HepG2 (cell line): Measurements from ENCODE around the gene FLT3LG. TPM values are rescaled to one million over a fixed set of nuclear protein-coding genes. Genes with fewer than 3 reads are reported as not detected.

ENCODE experiments used
- ARID5B ChIP-seq: IDR thresholded peaks from 2 replicates; pipeline ENCODE4 v1.4.0; 2020; ENCODE audit warnings: mild to moderate bottlenecking, missing genetic modification reagents
- CENPT ChIP-seq: sonication (generic); formaldehyde crosslinking; IDR thresholded peaks from 2 replicates; pipeline ENCODE4 v1.8.0; 2022; ENCODE audit warnings: low read depth, mild to moderate bottlenecking, moderate library complexity, missing genetic modification reagents
- FOSL1 ChIP-seq: sonication (generic); formaldehyde crosslinking; IDR thresholded peaks from 2 replicates; pipeline ENCODE4 v1.9.0; 2021; ENCODE audit warnings: missing genetic modification reagents, borderline replicate concordance
- KLF15 ChIP-seq: sonication (generic); formaldehyde crosslinking; IDR thresholded peaks from 2 replicates; pipeline ENCODE4 v1.8.1; 2023; ENCODE audit warnings: borderline replicate concordance, mild to moderate bottlenecking, inconsistent platforms, missing genetic modification reagents, mixed read lengths
- PBX2 ChIP-seq: IDR thresholded peaks from 2 replicates; pipeline ENCODE4 v1.6.1; 2016; ENCODE audit warnings: control low read depth
- PLSCR1 ChIP-seq: sonication (generic); formaldehyde crosslinking; IDR thresholded peaks from 2 replicates; pipeline ENCODE4 v1.5.0; 2020; ENCODE audit warnings: missing genetic modification reagents, mild to moderate bottlenecking, borderline replicate concordance
- THAP8 ChIP-seq: sonication (generic); formaldehyde crosslinking; IDR thresholded peaks from 2 replicates; pipeline ENCODE4 v1.5.1; 2020; ENCODE audit warnings: missing genetic modification reagents, mild to moderate bottlenecking, borderline replicate concordance
- TIGD3 ChIP-seq: sonication (generic); formaldehyde crosslinking; IDR thresholded peaks from 2 replicates; pipeline ENCODE4 v1.5.1; 2020; ENCODE audit warnings: mild to moderate bottlenecking, missing genetic modification reagents, borderline replicate concordance
- ZBTB46 ChIP-seq: sonication (generic); formaldehyde crosslinking; IDR thresholded peaks from 2 replicates; pipeline ENCODE4 v1.4.0; 2020; ENCODE audit warnings: mild to moderate bottlenecking, missing genetic modification reagents, borderline replicate concordance
- ZFY ChIP-seq: sonication (generic); formaldehyde crosslinking; IDR thresholded peaks from 2 replicates; pipeline ENCODE4 v1.4.0; 2020; ENCODE audit warnings: missing genetic modification reagents
- ZNF335 ChIP-seq: sonication (generic); formaldehyde crosslinking; IDR thresholded peaks from 2 replicates; pipeline ENCODE4 v1.4.0; 2020; ENCODE audit warnings: missing genetic modification reagents
- ZNF383 ChIP-seq: sonication (generic); formaldehyde crosslinking; IDR thresholded peaks from 2 replicates; pipeline ENCODE4 v1.4.0; 2020; ENCODE audit warnings: missing genetic modification reagents, mild to moderate bottlenecking, borderline replicate concordance
- ZNF7 ChIP-seq: IDR thresholded peaks from 2 replicates; pipeline ENCODE4 v1.6.1; 2016; ENCODE audit warnings: missing biosample characterization, missing genetic modification reagents
- ZNF839 ChIP-seq: sonication (generic); formaldehyde crosslinking; IDR thresholded peaks from 2 replicates; pipeline ENCODE4 v1.4.0; 2020; ENCODE audit warnings: missing genetic modification reagents, mild to moderate bottlenecking, borderline replicate concordance
- ZXDC ChIP-seq: sonication (generic); formaldehyde crosslinking; IDR thresholded peaks from 2 replicates; pipeline ENCODE4 v1.5.0; 2020; ENCODE audit warnings: mild to moderate bottlenecking, missing genetic modification reagents
- polyA plus RNA-seq, 8 experiments: library from polyadenylated mRNA; depleted of rRNA in 3 of 8; stranded (reverse) in 7 of 8; unstranded in 1 of 8; fragments of >200 nt; fragmentation: Illumina TruSeq in 4 of 8; extraction: Trizol in 4 of 8; gene quantifications; 2 replicates each; pipeline versions ENCODE4 v1.2.1 to v1.2.3, GENCODE V29; 2011 to 2016; ENCODE audit warnings: low read depth in 4 of 8, missing spikeins in 1 of 8, mixed read lengths in 1 of 8; ENCODE audit not compliant: insufficient read depth in 1 of 8
- total RNA-seq, 5 experiments: library from RNA; depleted of rRNA; stranded (reverse); fragments of >200 nt; fragmentation: Illumina TruSeq; extraction: Trizol; gene quantifications; 2 replicates each; pipeline ENCODE4 v1.2.3, GENCODE V29; 2016; ENCODE audit warnings: low read depth in 1 of 5

FLT3LG gene
- total and polyA plus RNA-seq, 2 of the 13 experiments (the other 11 are each of a cell fraction or from before 2014, with no cell fraction given) = 1.5 to 2.6 TPM

- TF ChIP-seq CENPT (CRISPR knock-in tag) (no peak), PBX2 (CRISPR knock-in tag) (no peak), ZFY (CRISPR knock-in tag) (peak; percentile 73), ZXDC (CRISPR knock-in tag) (no peak), ZNF383 (CRISPR knock-in tag) (no peak), ARID5B (CRISPR knock-in tag) (peak; percentile 25; the same call in 1 of the 2 replicates), ZNF7 (CRISPR knock-in tag) (no peak), ZNF335 (no peak), FOSL1 (no peak), THAP8 (CRISPR knock-in tag) (no peak), KLF15 (no peak), PLSCR1 (no peak), TIGD3 (CRISPR knock-in tag) (0 out of 2 replicates have a peak, but pooled peaks have one; percentile 71), ZNF839 (0 out of 2 replicates have a peak, but pooled peaks have one; percentile 36), ZBTB46 (no peak)
These were observed at the start of gene FLT3LG (continued) for GRCh38 chr19:49473868-49474541.
